HCT116 (cell line): Measurements from ENCODE around the gene SNPH. TPM values are rescaled to one million over a fixed set of nuclear protein-coding genes. Genes with fewer than 3 reads are reported as not detected.

Source experiments
- ATAC-seq: fragments of 200-7000 bp; cut with Tn5 transposase; 2 replicates; pipeline ENCODE4 v1.9.1; 2020; ENCODE audit warnings: mild to moderate bottlenecking, moderate library complexity
- BruUV-seq: library from RNA; stranded (reverse); fragments of 400-500 nt; replicated peaks from 2 replicates; lab custom pipeline; 2021; lab: Mats Ljungman, UMichigan
- CTCF ChIA-PET: fragments of 300-600 bp; sonication (Branson Sonifier 250); formaldehyde crosslinking; loops from one replicate; lab custom pipeline; 2021; ENCODE audit warnings: antibody characterized with exemption; lab: Charles Lee
- POLR2A ChIA-PET: fragments of 300-600, 350-600 bp; sonication (Branson Sonifier 250); formaldehyde crosslinking; loops from one replicate; lab custom pipeline; 2021; ENCODE audit warnings: antibody characterized with exemption; lab: Charles Lee
- RAD21 ChIA-PET, 2 experiments: fragments of 300-600 bp; sonication (Branson Sonifier 250); formaldehyde crosslinking; loops; one replicate each; lab custom pipeline; 2023; ENCODE audit warnings: low total read pairs in 2 of 2; ENCODE audit not compliant: uncharacterized antibody in 2 of 2, unreplicated experiment in 2 of 2, low non-redundant PET in 1 of 2; lab: Charles Lee
- DNase-seq: peaks from one replicate; pipeline ENCODE4 v3.0.0-alpha.2; 2010; ENCODE audit warnings: low read depth, low spot score
- H2AFZ ChIP-seq: fragments of 200-600 bp; shearing (Covaris generic), sonication (generic); 2 replicates; pipeline ENCODE4 v1.6.1; 2017; ENCODE audit warnings: low read depth, mixed run types, mixed read lengths, antibody characterized with exemption, low read length; ENCODE audit not compliant: poor library complexity, severe bottlenecking
- H3K27ac ChIP-seq: 2 replicates; pipeline ENCODE4 v1.5.1; 2012; ENCODE audit warnings: low read depth, low read length
- H3K27me3 ChIP-seq: fragments of 200-600 bp; sonication (generic); 2 replicates; pipeline ENCODE4 v1.6.1; 2016; ENCODE audit warnings: mixed run types, low read length, mixed read lengths; ENCODE audit not compliant: insufficient read depth
- H3K36me3 ChIP-seq, 2 experiments: fragments of 200-500 bp in 1 of 2; fragments of 200-600 bp in 1 of 2; sonication (Bioruptor generic) in 1 of 2; sonication (generic) in 1 of 2; 2 replicates each; pipeline versions ENCODE4 v1.5.1 to v1.6.1; 2014 to 2016; ENCODE audit warnings: low read length in 2 of 2, inconsistent platforms in 1 of 2, mixed read lengths in 1 of 2, mixed run types in 1 of 2; ENCODE audit not compliant: insufficient read depth in 2 of 2, control insufficient read depth in 1 of 2
- H3K4me1 ChIP-seq, 2 experiments: fragments of 200-600 bp in 1 of 2; sonication (generic) in 1 of 2; 2 replicates each; pipeline versions ENCODE4 v1.5.1 to v1.6.1; 2012 to 2017; ENCODE audit warnings: low read length in 2 of 2, inconsistent platforms in 1 of 2, mild to moderate bottlenecking in 1 of 2, mixed read lengths in 1 of 2, mixed run types in 1 of 2, moderate library complexity in 1 of 2; ENCODE audit not compliant: insufficient read depth in 2 of 2, control insufficient read depth in 1 of 2
- H3K4me2 ChIP-seq: fragments of 200-600 bp; sonication (generic); 2 replicates; pipeline ENCODE4 v1.6.1; 2017; ENCODE audit warnings: mixed run types, low read length, mixed read lengths
- H3K4me3 ChIP-seq, 2 experiments: fragments of 200-600 bp in 1 of 2; sonication (generic) in 1 of 2; replicated peaks in 1 of 2; 2 replicates each; pipeline ENCODE4 v1.5.1; 2011 to 2016; ENCODE audit warnings: low read length in 2 of 2, control low read depth in 1 of 2, low read depth in 1 of 2, mild to moderate bottlenecking in 1 of 2, mixed read lengths in 1 of 2, mixed run types in 1 of 2
- H3K79me2 ChIP-seq: fragments of 200-600 bp; sonication (generic); 2 replicates; pipeline ENCODE4 v1.6.1; 2017; ENCODE audit warnings: mild to moderate bottlenecking, mixed run types, low read length, moderate library complexity, mixed read lengths; ENCODE audit not compliant: insufficient read depth
- H3K9ac ChIP-seq: fragments of 200-600 bp; sonication (generic); 2 replicates; pipeline ENCODE4 v1.6.1; 2016; ENCODE audit warnings: low read length, mixed read lengths
- H3K9me2 ChIP-seq: fragments of 200-600 bp; sonication (generic), shearing (Covaris generic); 2 replicates; pipeline ENCODE4 v1.6.1; 2017; ENCODE audit warnings: mixed run types, mild to moderate bottlenecking, moderate library complexity; ENCODE audit not compliant: insufficient read depth
- H3K9me3 ChIP-seq, 2 experiments: fragments of 200-500 bp in 1 of 2; fragments of 200-600 bp in 1 of 2; sonication (Bioruptor generic) in 1 of 2; sonication (generic) in 1 of 2; 2 replicates each; pipeline ENCODE4 v1.6.1; 2014 to 2017; ENCODE audit warnings: low read length in 2 of 2, mixed read lengths in 2 of 2, inconsistent platforms in 1 of 2, low read depth in 1 of 2, mild to moderate bottlenecking in 1 of 2, mixed run types in 1 of 2, moderate library complexity in 1 of 2; ENCODE audit not compliant: control insufficient read depth in 1 of 2, insufficient read depth in 1 of 2
- H4K20me1 ChIP-seq: fragments of 200-600 bp; sonication (generic), shearing (Covaris generic); 2 replicates; pipeline ENCODE4 v1.6.1; 2017; ENCODE audit warnings: mixed run types, mild to moderate bottlenecking, moderate library complexity; ENCODE audit not compliant: insufficient read depth
- CBX3 ChIP-seq: IDR thresholded peaks from 2 replicates; pipeline ENCODE4 v1.6.1; 2012; ENCODE audit warnings: low read depth
- CEBPB ChIP-seq: IDR thresholded peaks from 2 replicates; pipeline ENCODE4 v1.6.1; 2012; ENCODE audit warnings: low read depth
- EGR1 ChIP-seq: IDR thresholded peaks from 2 replicates; pipeline ENCODE4 v1.6.1; 2012; ENCODE audit warnings: low read depth
- POLR2A ChIP-seq: IDR thresholded peaks from 2 replicates; pipeline ENCODE4 v1.7.0; 2011; ENCODE audit warnings: borderline replicate concordance; ENCODE audit not compliant: insufficient read depth, insufficient read length; ENCODE audit errors: extremely low read depth
- POLR2AphosphoS5 ChIP-seq: IDR thresholded peaks from 2 replicates; pipeline ENCODE4 v1.6.1; 2011; ENCODE audit warnings: mild to moderate bottlenecking, low read depth, low read length, moderate library complexity
- RAD21 ChIP-seq: IDR thresholded peaks from 2 replicates; pipeline ENCODE4 v1.6.1; 2012; ENCODE audit warnings: low read depth, mild to moderate bottlenecking
- SIN3A ChIP-seq: IDR thresholded peaks from 2 replicates; pipeline ENCODE4 v1.6.1; 2012; ENCODE audit warnings: low read depth
- SP1 ChIP-seq: IDR thresholded peaks from 2 replicates; pipeline ENCODE4 v1.6.1; 2012; ENCODE audit warnings: low read depth
- TCF7L2 ChIP-seq: IDR thresholded peaks from 2 replicates; pipeline ENCODE4 v1.7.0; 2011; ENCODE audit warnings: borderline replicate concordance, inconsistent platforms; ENCODE audit not compliant: insufficient read depth, insufficient read length; ENCODE audit errors: extremely low read depth
- ZNF274 ChIP-seq: fragments of 200-500 bp; sonication (Bioruptor generic); IDR thresholded peaks from 2 replicates; pipeline ENCODE4 v1.6.1; 2014; ENCODE audit warnings: mild to moderate bottlenecking, low read depth, low read length, inconsistent platforms
- intact Hi-C: fragments of 100-400 bp; cut with micrococcal nuclease; formaldehyde crosslinking; loops from 2 replicates; pipeline ENCODE4 v1.10.0; 2022
- total RNA-seq: library from RNA; stranded (reverse); gene quantifications from one replicate; pipeline ENCODE4 v1.2.1, GENCODE V29; 2021; ENCODE audit not compliant: unreplicated experiment
- TF ChIP-seq, protein P1 (sequence below), 3 experiments: fragments of 200-600 bp in 1 of 3; sonication (generic) in 1 of 3; IDR thresholded peaks in 2 of 3; conservative IDR thresholded peaks in 1 of 3; 2 replicates each; pipeline ENCODE4 v1.5.1; 2012 to 2017; ENCODE audit warnings: low read depth in 2 of 3, low read length in 2 of 3, antibody characterized with exemption in 1 of 3, borderline replicate concordance in 1 of 3, control low read depth in 1 of 3, mild to moderate bottlenecking in 1 of 3, mixed read lengths in 1 of 3, mixed run types in 1 of 3, moderate library complexity in 1 of 3; ENCODE audit not compliant: insufficient read depth in 1 of 3
- TF ChIP-seq, protein P2 (sequence below): IDR thresholded peaks from 2 replicates; pipeline ENCODE4 v1.6.1; 2012

SNPH gene
- total RNA-seq, 1 experiment from 2014 or later, result 3.2 TPM

- no peaks in the 10 kb centered on the region for H3K36me3 ChIP-seq
- H3K4me1 ChIP-seq, result peaks cover 6 to 18% of the 10 kb centered on the region in 2 experiments
- no TSS peak for BruUV-seq
- POLR2A ChIA-PET, result no interaction called here
- CTCF ChIA-PET, result no interaction called here
- H4K20me1 ChIP-seq, result no peaks in the 10 kb centered on the region
- H3K9me3 ChIP-seq, result no peaks in the 10 kb centered on the region
- intact Hi-C loops, result no loop called here
- H2AFZ ChIP-seq, result no peak overlapping the region
- RAD21 ChIA-PET, result no interaction called here
- DNase-seq, result no peak
- TF ChIP-seq ZNF274, result no peak
- no peaks in the 10 kb centered on the region for H3K9me2 ChIP-seq
- no peak overlapping the region for H3K9ac ChIP-seq
- peak overlapping the region; percentile 46 to 51 for H3K4me3 ChIP-seq
- no peak overlapping the region for H3K27ac ChIP-seq
- H3K27me3 ChIP-seq, result no peaks in the 10 kb centered on the region
- peak; percentile 84 for ATAC-seq
- peak overlapping the region; percentile 84 for H3K4me2 ChIP-seq
- H3K79me2 ChIP-seq, result no peaks in the 10 kb centered on the region
Measured at GRCh38 chr20:1225263-1225782, 40.8 kb upstream of the SNPH start.

- H3K27me3 ChIP-seq, result no peaks in the 10 kb centered on the region
- H4K20me1 ChIP-seq, result no peaks in the 10 kb centered on the region
- H3K9me2 ChIP-seq, result no peaks in the 10 kb centered on the region
- ATAC-seq (peak; percentile 68), DNase-seq (peak; percentile 62)
- H3K9me3 ChIP-seq, result no peaks in the 10 kb centered on the region
- peak within 1 kb of the TSS; percentile 62 to 75 for H3K4me3 ChIP-seq
- POLR2A ChIA-PET, result no interaction called here
- peak within 1 kb of the TSS; percentile 73 for H3K9ac ChIP-seq
- no peaks in the 10 kb centered on the region for H3K36me3 ChIP-seq
- H3K79me2 ChIP-seq, result no peaks in the 10 kb centered on the region
- intact Hi-C loops, result no loop called here
- H3K4me2 ChIP-seq, result peak within 1 kb of the TSS; percentile 92
- CTCF ChIA-PET, result interaction anchor here (1.1 kb wide), 1 partner anchor 278 kb away, joined by 4 read pairs; no protein-coding TSS in a partner anchor
- RAD21 ChIA-PET, result interaction anchor here in 1 of 2 experiments (0.6 kb wide), 1 partner anchor 39 kb away, joined by 4 read pairs; no protein-coding TSS in a partner anchor
- TSS peak; percentile 59 for BruUV-seq
- H3K4me1 ChIP-seq, result peaks cover 6 to 18% of the 10 kb centered on the region in 2 experiments
- peak within 1 kb of the TSS; percentile 51; the same call in 1 of the 2 replicates for H3K27ac ChIP-seq
- H2AFZ ChIP-seq, result no peak within 1 kb of the TSS
- TF ChIP-seq POLR2AphosphoS5 (peak; percentile 77), POLR2A (no peak), SP1 (peak; percentile 28; the same call in 1 of the 2 replicates), EGR1 (no peak), CEBPB (no peak), SIN3A (0 out of 2 replicates have a peak, but pooled peaks have one; percentile 34), ZNF274 (no peak), CBX3 (no peak), RAD21 (no peak), TCF7L2 (no peak)
- TF ChIP-seq, protein P1, sequence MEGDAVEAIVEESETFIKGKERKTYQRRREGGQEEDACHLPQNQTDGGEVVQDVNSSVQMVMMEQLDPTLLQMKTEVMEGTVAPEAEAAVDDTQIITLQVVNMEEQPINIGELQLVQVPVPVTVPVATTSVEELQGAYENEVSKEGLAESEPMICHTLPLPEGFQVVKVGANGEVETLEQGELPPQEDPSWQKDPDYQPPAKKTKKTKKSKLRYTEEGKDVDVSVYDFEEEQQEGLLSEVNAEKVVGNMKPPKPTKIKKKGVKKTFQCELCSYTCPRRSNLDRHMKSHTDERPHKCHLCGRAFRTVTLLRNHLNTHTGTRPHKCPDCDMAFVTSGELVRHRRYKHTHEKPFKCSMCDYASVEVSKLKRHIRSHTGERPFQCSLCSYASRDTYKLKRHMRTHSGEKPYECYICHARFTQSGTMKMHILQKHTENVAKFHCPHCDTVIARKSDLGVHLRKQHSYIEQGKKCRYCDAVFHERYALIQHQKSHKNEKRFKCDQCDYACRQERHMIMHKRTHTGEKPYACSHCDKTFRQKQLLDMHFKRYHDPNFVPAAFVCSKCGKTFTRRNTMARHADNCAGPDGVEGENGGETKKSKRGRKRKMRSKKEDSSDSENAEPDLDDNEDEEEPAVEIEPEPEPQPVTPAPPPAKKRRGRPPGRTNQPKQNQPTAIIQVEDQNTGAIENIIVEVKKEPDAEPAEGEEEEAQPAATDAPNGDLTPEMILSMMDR (IDR thresholded peaks at IDR 0.05 in 2 of 3, conservative IDR thresholded peaks at IDR 0.05 in 1 of 3; ENCODE audit: borderline replicate concordance in 1 of 3, insufficient read depth in 1 of 3, low read depth in 2 of 3, low read length in 2 of 3), result no peak
- TF ChIP-seq, protein P2, sequence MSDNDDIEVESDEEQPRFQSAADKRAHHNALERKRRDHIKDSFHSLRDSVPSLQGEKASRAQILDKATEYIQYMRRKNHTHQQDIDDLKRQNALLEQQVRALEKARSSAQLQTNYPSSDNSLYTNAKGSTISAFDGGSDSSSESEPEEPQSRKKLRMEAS, result peak; percentile 81
Measured at GRCh38 chr20:1225783-1226654, 40.1 kb upstream of the SNPH start, which contains the start of gene RAD21L1. Gene RAD21L1 (plus strand): TSS chr20:1226044. CDS start chr20:1228454, 2,410 bp downstream.
